Glutamatergic neuron (in vitro differentiated cells): ENCODE measurements around the gene KTN1. TPM values are rescaled to one million over a fixed set of nuclear protein-coding genes. Genes with fewer than 3 reads are reported as not detected.
A peak's percentile ranks its signal among the peaks of the same experiment; 100 is the strongest.

ENCODE experiments used
- DNase-seq: peaks from one replicate; pipeline ENCODE4 v3.0.0; 2022
- H3K27ac Mint-ChIP-seq: one replicate; pipeline ENCODE4 v1.8.0; 2020; ENCODE audit warnings: mild to moderate bottlenecking, mixed read lengths, inconsistent platforms; ENCODE audit not compliant: unreplicated experiment
- H3K27me3 Mint-ChIP-seq: one replicate; pipeline ENCODE4 v1.8.0; 2020; ENCODE audit warnings: mild to moderate bottlenecking, moderate library complexity, mixed read lengths, inconsistent platforms; ENCODE audit not compliant: unreplicated experiment
- H3K36me3 Mint-ChIP-seq: one replicate; pipeline ENCODE4 v1.8.0; 2020; ENCODE audit warnings: mild to moderate bottlenecking, mixed read lengths, inconsistent platforms; ENCODE audit not compliant: unreplicated experiment
- H3K4me1 Mint-ChIP-seq: one replicate; pipeline ENCODE4 v1.8.0; 2020; ENCODE audit warnings: mild to moderate bottlenecking, low read depth, mixed read lengths, inconsistent platforms; ENCODE audit not compliant: unreplicated experiment
- H3K4me3 Mint-ChIP-seq: one replicate; pipeline ENCODE4 v1.8.0; 2020; ENCODE audit warnings: mild to moderate bottlenecking, mixed read lengths, inconsistent platforms; ENCODE audit not compliant: unreplicated experiment
- H3K9me3 Mint-ChIP-seq: one replicate; pipeline ENCODE4 v1.8.0; 2020; ENCODE audit warnings: mild to moderate bottlenecking, moderate library complexity, mixed read lengths, inconsistent platforms; ENCODE audit not compliant: unreplicated experiment
- total RNA-seq: library from RNA; stranded (reverse); fragmentation: NEBNext Ultra II Directional; extraction: Animal tissue kit (Norgen Biotek cat#: 25700); gene quantifications from one replicate; pipeline ENCODE4 v1.2.1, GENCODE V29; 2021; ENCODE audit not compliant: unreplicated experiment
- TF ChIP-seq, protein P1 (sequence below): fragments of 200-600 bp; sonication (generic); IDR thresholded peaks from one replicate; pipeline ENCODE4 v1.5.0; 2021; ENCODE audit not compliant: partially characterized antibody, unreplicated experiment

Gene KTN1
- total RNA-seq, 1 donor from 2014 or later = 108 TPM

DNA sequence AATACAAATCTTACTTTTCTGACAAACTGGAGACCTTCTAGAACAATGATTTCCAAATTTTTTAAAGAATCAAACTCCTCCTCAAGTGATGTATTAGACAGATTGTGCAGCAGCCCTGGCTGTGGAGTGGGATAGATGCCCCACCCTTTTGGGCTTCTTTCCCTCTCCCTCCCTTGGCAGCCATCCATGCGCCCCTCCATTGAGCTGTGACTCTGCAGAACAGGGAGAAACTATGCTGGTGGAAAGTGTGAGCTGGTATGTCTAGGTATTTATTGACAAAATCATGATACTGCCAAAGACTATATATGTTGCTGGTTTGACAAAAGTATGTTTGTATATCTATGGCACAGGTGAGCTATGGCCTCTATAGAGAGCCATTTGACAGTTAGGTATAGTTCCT, 138.5 kb downstream of the KTN1 start:
- TF ChIP-seq, protein P1, sequence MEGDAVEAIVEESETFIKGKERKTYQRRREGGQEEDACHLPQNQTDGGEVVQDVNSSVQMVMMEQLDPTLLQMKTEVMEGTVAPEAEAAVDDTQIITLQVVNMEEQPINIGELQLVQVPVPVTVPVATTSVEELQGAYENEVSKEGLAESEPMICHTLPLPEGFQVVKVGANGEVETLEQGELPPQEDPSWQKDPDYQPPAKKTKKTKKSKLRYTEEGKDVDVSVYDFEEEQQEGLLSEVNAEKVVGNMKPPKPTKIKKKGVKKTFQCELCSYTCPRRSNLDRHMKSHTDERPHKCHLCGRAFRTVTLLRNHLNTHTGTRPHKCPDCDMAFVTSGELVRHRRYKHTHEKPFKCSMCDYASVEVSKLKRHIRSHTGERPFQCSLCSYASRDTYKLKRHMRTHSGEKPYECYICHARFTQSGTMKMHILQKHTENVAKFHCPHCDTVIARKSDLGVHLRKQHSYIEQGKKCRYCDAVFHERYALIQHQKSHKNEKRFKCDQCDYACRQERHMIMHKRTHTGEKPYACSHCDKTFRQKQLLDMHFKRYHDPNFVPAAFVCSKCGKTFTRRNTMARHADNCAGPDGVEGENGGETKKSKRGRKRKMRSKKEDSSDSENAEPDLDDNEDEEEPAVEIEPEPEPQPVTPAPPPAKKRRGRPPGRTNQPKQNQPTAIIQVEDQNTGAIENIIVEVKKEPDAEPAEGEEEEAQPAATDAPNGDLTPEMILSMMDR = no peak
- Mint-ChIP-seq H3K27ac (no peak overlapping the region), H3K9me3 (no peaks in the 10 kb centered on the region), H3K27me3 (peaks cover 3% of the 10 kb centered on the region), H3K4me3 (no peak overlapping the region), H3K36me3 (no peaks in the 10 kb centered on the region), H3K4me1 (peaks cover 12% of the 10 kb centered on the region)
- DNase-seq = no peak

DNA sequence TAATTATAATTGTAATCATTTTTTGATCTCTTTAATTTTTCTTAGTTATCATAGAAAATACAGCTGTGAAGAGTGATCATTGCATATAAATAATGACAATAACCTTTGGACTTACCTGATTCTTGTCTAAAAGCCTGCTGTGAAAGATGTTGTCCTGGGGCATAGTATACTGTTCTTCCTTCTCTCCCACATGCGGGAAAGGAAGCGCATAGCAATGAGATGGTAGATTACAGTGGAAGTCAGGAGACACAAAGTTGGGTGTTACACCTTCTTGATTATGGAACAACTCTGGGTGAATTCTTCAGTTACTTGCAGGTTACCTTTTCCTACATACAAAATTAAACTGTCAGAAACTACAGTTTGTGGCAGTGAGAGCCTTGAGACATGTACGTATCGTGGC, 140.8 kb downstream of the KTN1 start:
- TF ChIP-seq, protein P1 = no peak
- Mint-ChIP-seq H3K36me3 (no peaks in the 10 kb centered on the region), H3K4me3 (no peak overlapping the region), H3K27ac (no peak overlapping the region), H3K27me3 (peaks cover 3% of the 10 kb centered on the region), H3K9me3 (no peaks in the 10 kb centered on the region), H3K4me1 (peaks cover 12% of the 10 kb centered on the region)
- DNase-seq = no peak

DNA sequence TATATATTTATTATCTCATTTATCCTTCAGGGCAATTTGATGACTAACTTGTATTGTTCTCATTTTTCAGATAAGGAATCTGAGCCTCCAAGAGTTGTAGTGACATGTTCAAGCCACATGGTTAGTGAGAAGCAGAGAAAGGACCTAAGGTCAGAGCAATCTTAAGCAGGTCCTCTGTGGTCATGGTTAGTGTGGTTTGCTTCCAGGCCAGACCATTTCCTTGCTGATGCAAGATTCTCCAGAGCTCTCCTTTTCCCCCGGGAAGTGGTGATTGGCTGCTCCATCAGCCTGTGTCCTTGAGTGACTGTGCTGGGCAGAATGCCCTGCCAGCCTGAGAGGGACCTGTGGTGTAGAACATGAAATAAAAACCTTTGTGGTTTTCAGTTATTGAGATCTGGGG, 141.3 kb downstream of the KTN1 start:
- TF ChIP-seq, protein P1 = no peak
- Mint-ChIP-seq H3K4me3 (peak overlapping the region; percentile 5), H3K27ac (no peak overlapping the region), H3K9me3 (no peaks in the 10 kb centered on the region), H3K27me3 (peaks cover 3% of the 10 kb centered on the region), H3K36me3 (no peaks in the 10 kb centered on the region), H3K4me1 (peaks cover 9% of the 10 kb centered on the region)
- DNase-seq = no peak

DNA sequence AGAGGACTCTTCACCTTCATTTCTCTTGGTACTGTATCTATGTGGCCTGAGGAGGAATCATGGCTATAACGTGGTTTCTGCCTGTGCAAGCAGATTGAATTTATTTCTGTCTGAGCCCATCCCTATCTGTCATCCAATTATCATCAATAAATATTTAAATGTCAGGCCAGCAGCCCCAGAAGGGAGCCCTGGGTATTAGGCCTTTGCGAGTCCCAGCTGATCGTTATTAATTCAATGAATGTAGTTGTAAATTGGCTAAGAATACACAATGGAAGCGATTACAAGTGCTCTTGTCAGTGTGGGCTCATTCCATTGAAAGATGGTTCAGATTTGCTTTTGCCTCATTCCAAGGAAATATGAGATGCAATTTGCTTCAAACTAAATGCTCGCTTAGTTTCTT, 142.0 kb downstream of the KTN1 start:
- no peaks in the 10 kb centered on the region for H3K9me3 Mint-ChIP-seq
- H3K27ac Mint-ChIP-seq = no peak overlapping the region
- H3K4me3 Mint-ChIP-seq = no peak overlapping the region
- H3K36me3 Mint-ChIP-seq = no peaks in the 10 kb centered on the region
- TF ChIP-seq, protein P1 = no peak
- peaks cover 9% of the 10 kb centered on the region for H3K4me1 Mint-ChIP-seq
- DNase-seq = no peak
- H3K27me3 Mint-ChIP-seq = peaks cover 3% of the 10 kb centered on the region

DNA sequence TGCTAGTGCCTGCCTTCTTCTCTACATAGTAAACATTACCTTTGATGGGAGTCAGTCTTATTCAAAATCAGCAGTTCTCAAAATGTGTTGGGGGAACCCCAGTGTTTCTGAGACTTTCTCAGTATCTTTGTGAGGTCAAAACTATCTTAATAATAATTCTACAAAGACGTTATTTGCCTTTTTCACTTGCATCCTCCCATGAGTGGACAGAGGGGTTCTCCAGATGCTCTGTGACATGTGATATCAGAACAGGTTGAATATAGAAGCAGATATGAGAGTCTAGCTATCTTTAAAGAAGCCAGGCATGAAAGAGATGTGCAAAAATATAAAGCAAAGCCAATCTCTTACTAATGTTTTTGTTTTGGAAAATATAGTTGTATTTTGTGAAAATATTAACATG, 144.7 kb downstream of the KTN1 start:
- no peaks in the 10 kb centered on the region for H3K27me3 Mint-ChIP-seq
- no peaks in the 10 kb centered on the region for H3K9me3 Mint-ChIP-seq
- no peak overlapping the region for H3K27ac Mint-ChIP-seq
- H3K4me1 Mint-ChIP-seq = peaks cover 9% of the 10 kb centered on the region
- H3K36me3 Mint-ChIP-seq = no peaks in the 10 kb centered on the region
- no peak for DNase-seq
- no peak overlapping the region for H3K4me3 Mint-ChIP-seq
- TF ChIP-seq, protein P1 = no peak
